Trophoblast cell (in vitro differentiated cells and primary cell): ENCODE data around the gene FIBCD1.

Experiments used
- DNase-seq, 2 donors: peaks; one replicate each; pipeline ENCODE4 v3.0.0-alpha.2; 2016
- H2AFZ ChIP-seq: 2 replicates; pipeline ENCODE4 v1.6.1; 2013; ENCODE audit warnings: low read length, moderate library complexity, mild to moderate bottlenecking; ENCODE audit not compliant: insufficient read depth, poor library complexity
- H2AK5ac ChIP-seq: 2 replicates; pipeline ENCODE4 v1.6.1; 2013; ENCODE audit warnings: mild to moderate bottlenecking, low read length
- H2BK120ac ChIP-seq: 2 replicates; pipeline ENCODE4 v1.6.1; 2013; ENCODE audit warnings: low read length, mild to moderate bottlenecking, moderate library complexity; ENCODE audit not compliant: insufficient read depth, poor library complexity
- H2BK12ac ChIP-seq: 2 replicates; pipeline ENCODE4 v1.6.1; 2013; ENCODE audit warnings: mild to moderate bottlenecking, low read length, moderate library complexity
- H2BK5ac ChIP-seq: 2 replicates; pipeline ENCODE4 v1.6.1; 2013; ENCODE audit warnings: low read length, low read depth, moderate library complexity, mild to moderate bottlenecking; ENCODE audit not compliant: poor library complexity
- H3K14ac ChIP-seq: 2 replicates; pipeline ENCODE4 v1.6.1; 2013; ENCODE audit warnings: mild to moderate bottlenecking, low read length
- H3K18ac ChIP-seq: 2 replicates; pipeline ENCODE4 v1.6.1; 2013; ENCODE audit warnings: mild to moderate bottlenecking, low read length
- H3K23ac ChIP-seq: 2 replicates; pipeline ENCODE4 v1.6.1; 2013; ENCODE audit warnings: low read length
- H3K27ac ChIP-seq: 2 replicates; pipeline ENCODE4 v1.5.1; 2013; ENCODE audit warnings: low read depth, mild to moderate bottlenecking, inconsistent platforms, low read length, moderate library complexity
- H3K27me3 ChIP-seq: 2 replicates; pipeline ENCODE4 v1.6.1; 2013; ENCODE audit warnings: inconsistent platforms, mild to moderate bottlenecking, low read length, moderate library complexity; ENCODE audit not compliant: insufficient read depth
- H3K36me3 ChIP-seq, 2 experiments: 1 replicate in 1 of 2; 2 replicates in 1 of 2; pipeline ENCODE4 v1.6.1; 2013; ENCODE audit warnings: low read length in 2 of 2, mild to moderate bottlenecking in 2 of 2, moderate library complexity in 1 of 2; ENCODE audit not compliant: insufficient read depth in 2 of 2, control insufficient read depth in 1 of 2
- H3K4ac ChIP-seq: 2 replicates; pipeline ENCODE4 v1.6.1; 2013; ENCODE audit warnings: low read depth, mild to moderate bottlenecking, low read length, moderate library complexity
- H3K4me1 ChIP-seq, 2 experiments: 1 replicate in 1 of 2; 2 replicates in 1 of 2; pipeline ENCODE4 v1.6.1; 2013; ENCODE audit warnings: low read length in 2 of 2, mild to moderate bottlenecking in 2 of 2, moderate library complexity in 1 of 2; ENCODE audit not compliant: insufficient read depth in 2 of 2, control insufficient read depth in 1 of 2
- H3K4me2 ChIP-seq: 2 replicates; pipeline ENCODE4 v1.6.1; 2013; ENCODE audit warnings: inconsistent platforms, mild to moderate bottlenecking, low read length, moderate library complexity
- H3K4me3 ChIP-seq: 2 replicates; pipeline ENCODE4 v1.5.1; 2013; ENCODE audit warnings: mild to moderate bottlenecking, low read depth, low read length, inconsistent platforms
- H3K79me1 ChIP-seq: one replicate; pipeline ENCODE4 v1.6.1; 2013; ENCODE audit warnings: low read length
- H3K79me2 ChIP-seq: 2 replicates; pipeline ENCODE4 v1.6.1; 2013; ENCODE audit warnings: low read length, mild to moderate bottlenecking; ENCODE audit not compliant: control insufficient read depth, insufficient read depth, poor library complexity
- H3K9ac ChIP-seq: 2 replicates; pipeline ENCODE4 v1.6.1; 2013; ENCODE audit warnings: mild to moderate bottlenecking, low read length
- H3K9me3 ChIP-seq: 2 replicates; pipeline ENCODE4 v1.6.1; 2013; ENCODE audit warnings: low read depth, mild to moderate bottlenecking, control low read depth, inconsistent platforms, low read length; ENCODE audit not compliant: insufficient read depth
- H4K12ac ChIP-seq: 2 replicates; pipeline ENCODE4 v1.6.1; 2013; ENCODE audit warnings: low read depth, mild to moderate bottlenecking, low read length, moderate library complexity
- H4K8ac ChIP-seq: 2 replicates; pipeline ENCODE4 v1.6.1; 2013; ENCODE audit warnings: low read depth, mild to moderate bottlenecking, low read length, moderate library complexity
- H4K91ac ChIP-seq: one replicate; pipeline ENCODE4 v1.6.1; 2013; ENCODE audit warnings: low read depth, mild to moderate bottlenecking, low read length, moderate library complexity
- WGBS: extraction: QIAGEN DNeasy Blood & Tissue Kit; methylation state at CpG from one replicate; pipeline ENCODE4 v1.1.7; 2013; ENCODE audit warnings: missing lambda C conversion rate; ENCODE audit not compliant: insufficient read length, insufficient coverage; ENCODE audit errors: extremely low coverage; 5-methylcytosine and 5-hydroxymethylcytosine counted together

Gene FIBCD1

GRCh38 chr9:130983970-130984369, 44.9 kb upstream of the FIBCD1 start:
- Histone ChIP-seq H2BK12ac (no peak overlapping the region), H3K4me3 (no peak overlapping the region), H3K36me3 (no peaks in the 10 kb centered on the region), H3K9ac (no peak overlapping the region), H2AFZ (no peak overlapping the region), H4K12ac (no peak overlapping the region), H4K8ac (no peak overlapping the region), H3K4me1 (no peaks in the 10 kb centered on the region), H2BK5ac (no peak overlapping the region), H3K14ac (no peak overlapping the region), H3K18ac (no peak overlapping the region), H3K79me2 (no peaks in the 10 kb centered on the region), H3K4ac (no peak overlapping the region), H2AK5ac (no peak overlapping the region), H3K27ac (no peak overlapping the region), H3K9me3 (no peaks in the 10 kb centered on the region), H3K79me1 (no peaks in the 10 kb centered on the region), H4K91ac (no peak overlapping the region), H3K23ac (no peak overlapping the region), H3K4me2 (no peak overlapping the region), H2BK120ac (no peak overlapping the region), H3K27me3 (no peaks in the 10 kb centered on the region)
- no CpG with 5 or more reads among the region's 11 CpGs for WGBS
- no peak for DNase-seq

- H3K79me2 ChIP-seq: no peaks in the 10 kb centered on the region
- no peak overlapping the region for H3K14ac ChIP-seq
- no peaks in the 10 kb centered on the region for H3K36me3 ChIP-seq
- H3K4ac ChIP-seq: no peak overlapping the region
- H3K27ac ChIP-seq: no peak overlapping the region
- no peak overlapping the region for H2AK5ac ChIP-seq
- H4K8ac ChIP-seq: no peak overlapping the region
- H4K91ac ChIP-seq: no peak overlapping the region
- H3K23ac ChIP-seq: no peak overlapping the region
- H3K9me3 ChIP-seq: no peaks in the 10 kb centered on the region
- no peak overlapping the region for H2AFZ ChIP-seq
- no peak overlapping the region for H3K4me3 ChIP-seq
- H2BK12ac ChIP-seq: no peak overlapping the region
- no peak overlapping the region for H3K4me2 ChIP-seq
- H2BK120ac ChIP-seq: no peak overlapping the region
- H3K9ac ChIP-seq: no peak overlapping the region
- no CpG with 5 or more reads among the region's 6 CpGs for WGBS
- no peak overlapping the region for H3K18ac ChIP-seq
- no peak overlapping the region for H4K12ac ChIP-seq
- DNase-seq: no peak
- no peaks in the 10 kb centered on the region for H3K79me1 ChIP-seq
- no peak overlapping the region for H2BK5ac ChIP-seq
- no peaks in the 10 kb centered on the region for H3K4me1 ChIP-seq
- H3K27me3 ChIP-seq: no peaks in the 10 kb centered on the region
These were observed 44.3 kb upstream of the FIBCD1 start for GRCh38 chr9:130983359-130983670.

GRCh38 chr9:130982636-130983358, 43.8 kb upstream of the FIBCD1 start:
- H3K23ac ChIP-seq: no peak overlapping the region
- H3K27me3 ChIP-seq: no peaks in the 10 kb centered on the region
- H3K4me1 ChIP-seq: no peaks in the 10 kb centered on the region
- H2AFZ ChIP-seq: no peak overlapping the region
- H3K79me1 ChIP-seq: no peaks in the 10 kb centered on the region
- H3K36me3 ChIP-seq: no peaks in the 10 kb centered on the region
- no peak overlapping the region for H3K9ac ChIP-seq
- no peak overlapping the region for H3K18ac ChIP-seq
- no peak overlapping the region for H2BK12ac ChIP-seq
- H3K4ac ChIP-seq: no peak overlapping the region
- no peak for DNase-seq
- no peak overlapping the region for H3K27ac ChIP-seq
- no peak overlapping the region for H2BK120ac ChIP-seq
- no peak overlapping the region for H2AK5ac ChIP-seq
- H4K8ac ChIP-seq: no peak overlapping the region
- no peak overlapping the region for H3K4me2 ChIP-seq
- no peak overlapping the region for H4K12ac ChIP-seq
- no peaks in the 10 kb centered on the region for H3K79me2 ChIP-seq
- no peak overlapping the region for H2BK5ac ChIP-seq
- no peak overlapping the region for H3K4me3 ChIP-seq
- no CpG with 5 or more reads among the region's 25 CpGs for WGBS
- H3K9me3 ChIP-seq: no peaks in the 10 kb centered on the region
- no peak overlapping the region for H4K91ac ChIP-seq
- no peak overlapping the region for H3K14ac ChIP-seq

- Histone ChIP-seq H2BK120ac (no peak overlapping the region), H3K4me3 (no peak overlapping the region), H3K27ac (no peak overlapping the region), H3K79me2 (no peaks in the 10 kb centered on the region), H3K9me3 (no peaks in the 10 kb centered on the region), H3K23ac (no peak overlapping the region), H3K4ac (no peak overlapping the region), H4K8ac (no peak overlapping the region), H2BK12ac (no peak overlapping the region), H4K12ac (no peak overlapping the region), H3K27me3 (no peaks in the 10 kb centered on the region), H2AK5ac (no peak overlapping the region), H2BK5ac (no peak overlapping the region), H3K36me3 (no peaks in the 10 kb centered on the region), H2AFZ (no peak overlapping the region), H3K18ac (no peak overlapping the region), H3K4me2 (no peak overlapping the region), H3K4me1 (no peaks in the 10 kb centered on the region), H3K9ac (no peak overlapping the region), H3K79me1 (no peaks in the 10 kb centered on the region), H3K14ac (no peak overlapping the region), H4K91ac (no peak overlapping the region)
- no CpG with 5 or more reads among the region's 14 CpGs for WGBS
- no peak for DNase-seq
These were observed 42.7 kb upstream of the FIBCD1 start for GRCh38 chr9:130981756-130982137.
